Immature natural killer cell (primary cell): ENCODE data around the gene AFAP1L1. TPM values are rescaled to one million over a fixed set of nuclear protein-coding genes. Genes with fewer than 3 reads are reported as not detected.

Source experiments
- DNase-seq, 3 donors: peaks; one replicate each; pipeline ENCODE4 v3.0.0; 2022; ENCODE audit warnings: mixed read lengths in 1 of 3
- H3K27ac Mint-ChIP-seq, 6 donors: one replicate each; pipeline ENCODE4 v1.8.0; 2020; ENCODE audit warnings: mixed read lengths in 6 of 6, mild to moderate bottlenecking in 5 of 6, inconsistent platforms in 4 of 6, moderate library complexity in 3 of 6
- H3K27me3 Mint-ChIP-seq, 3 donors: one replicate each; pipeline ENCODE4 v1.8.0; 2020 to 2021; ENCODE audit warnings: low read depth in 3 of 3, mild to moderate bottlenecking in 3 of 3, mixed read lengths in 3 of 3, moderate library complexity in 3 of 3, inconsistent platforms in 1 of 3
- H3K36me3 Mint-ChIP-seq, 3 donors: one replicate each; pipeline ENCODE4 v1.8.0; 2020; ENCODE audit warnings: mixed read lengths in 3 of 3, inconsistent platforms in 2 of 3, mild to moderate bottlenecking in 2 of 3
- H3K4me1 Mint-ChIP-seq, 2 donors: one replicate each; pipeline ENCODE4 v1.8.0; 2020; ENCODE audit warnings: inconsistent platforms in 2 of 2, mild to moderate bottlenecking in 2 of 2, mixed read lengths in 2 of 2, moderate library complexity in 1 of 2
- H3K4me3 Mint-ChIP-seq, 5 donors: one replicate each; pipeline ENCODE4 v1.8.0; 2020; ENCODE audit warnings: mild to moderate bottlenecking in 5 of 5, mixed read lengths in 5 of 5, inconsistent platforms in 3 of 5, moderate library complexity in 3 of 5
- H3K9me3 Mint-ChIP-seq, 6 donors: one replicate each; pipeline ENCODE4 v1.8.0; 2020; ENCODE audit warnings: mild to moderate bottlenecking in 6 of 6, mixed read lengths in 6 of 6, inconsistent platforms in 4 of 6, moderate library complexity in 3 of 6
- polyA plus RNA-seq, 3 donors: library from polyadenylated mRNA; unstranded; fragments of 300-500 nt; fragmentation: Illumina TruSeq; gene quantifications; one replicate each; pipeline ENCODE4 v1.2.3, GENCODE V29; 2021

Gene AFAP1L1
- polyA plus RNA-seq, 3 donors from 2014 or later, result 0.28 to 0.83 TPM; not detected in 1

DNA sequence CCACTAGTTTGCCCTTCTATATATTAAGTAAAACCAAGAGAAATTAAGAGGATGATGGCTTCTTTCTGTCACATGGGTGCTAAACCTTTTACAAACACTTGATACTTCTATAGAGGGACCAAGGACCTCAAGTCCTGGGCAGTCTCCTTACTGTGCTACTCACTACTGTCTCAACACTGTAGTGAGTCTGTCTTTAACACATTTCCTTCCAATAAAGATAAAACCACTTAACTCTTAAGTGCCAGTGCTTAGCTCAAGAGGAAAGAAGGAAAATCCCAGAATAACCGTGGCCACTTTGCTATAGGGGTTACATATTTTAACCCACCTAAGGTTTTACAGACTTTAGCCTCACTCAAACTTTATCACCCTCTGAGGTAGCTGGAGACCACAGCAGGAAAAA is 69.3 kb downstream of the AFAP1L1 start:
- peaks cover 0 to 4% (median 0%) of the 10 kb centered on the region in 3 donors for H3K36me3 Mint-ChIP-seq
- no peaks in the 10 kb centered on the region for H3K9me3 Mint-ChIP-seq
- H3K4me1 Mint-ChIP-seq, result peaks cover 21% of the 10 kb centered on the region in 2 donors
- no peak overlapping the region for H3K4me3 Mint-ChIP-seq
- no peak for DNase-seq
- peaks cover 2 to 9% (median 3%) of the 10 kb centered on the region in 3 donors for H3K27me3 Mint-ChIP-seq
- no peak overlapping the region for H3K27ac Mint-ChIP-seq

DNA sequence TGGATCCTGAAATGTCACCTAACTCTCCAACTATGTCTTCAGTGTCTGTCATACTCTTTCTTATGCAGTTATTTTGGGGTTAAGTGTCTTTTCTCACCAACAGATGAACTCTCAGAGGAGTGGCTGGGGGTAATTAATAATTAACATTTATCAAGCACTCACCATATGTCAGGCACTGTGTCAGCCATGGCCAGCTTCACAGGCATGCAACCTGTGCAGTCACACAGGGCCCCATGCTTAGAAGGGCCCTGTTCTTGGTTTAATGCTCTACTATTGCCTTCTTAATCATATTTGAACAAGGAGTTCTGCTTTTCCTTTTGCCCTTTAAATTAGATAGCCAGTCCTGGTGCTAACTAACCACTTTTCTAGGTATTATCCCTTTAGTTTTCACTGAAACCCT is 70.2 kb downstream of the AFAP1L1 start:
- Mint-ChIP-seq H3K9me3 (no peaks in the 10 kb centered on the region), H3K4me1 (peaks cover 28% of the 10 kb centered on the region in 2 donors), H3K27ac (peak overlapping the region in 1 of 6 donors; percentile 14), H3K36me3 (peaks cover 0 to 4% (median 0%) of the 10 kb centered on the region in 3 donors), H3K4me3 (no peak overlapping the region), H3K27me3 (peaks cover 2 to 9% (median 3%) of the 10 kb centered on the region in 3 donors)
- DNase-seq, result no peak

DNA sequence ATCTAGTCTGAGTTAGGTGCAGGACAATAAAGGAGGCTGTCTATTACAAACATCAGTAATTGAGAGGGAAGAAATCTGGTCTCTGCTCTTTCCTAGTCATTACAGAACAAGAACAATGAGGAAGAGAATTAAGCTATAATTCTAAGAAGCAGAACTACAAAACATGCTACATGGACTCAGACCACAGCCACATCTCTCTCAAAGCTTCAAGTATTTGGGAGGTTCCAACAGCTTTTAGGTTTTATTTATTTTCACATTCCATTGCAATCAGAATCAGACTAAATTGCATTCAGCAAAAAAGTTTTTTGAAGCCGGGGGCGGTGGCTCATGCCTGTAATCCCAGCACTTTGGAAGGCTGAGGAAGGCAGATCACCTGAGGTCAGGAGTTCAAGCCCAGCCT is 72.5 kb downstream of the AFAP1L1 start:
- H3K4me3 Mint-ChIP-seq, result peak overlapping the region; percentile 7 to 40 (median 26)
- no peaks in the 10 kb centered on the region for H3K9me3 Mint-ChIP-seq
- peaks cover 43 to 48% of the 10 kb centered on the region in 2 donors for H3K4me1 Mint-ChIP-seq
- peaks cover 6 to 7% (median 6%) of the 10 kb centered on the region in 3 donors for H3K36me3 Mint-ChIP-seq
- no peak for DNase-seq
- H3K27me3 Mint-ChIP-seq, result peaks cover 2 to 13% (median 3%) of the 10 kb centered on the region in 3 donors
- H3K27ac Mint-ChIP-seq, result peak overlapping the region in 5 of 6 donors; percentile 18 to 93 (median 77)

DNA sequence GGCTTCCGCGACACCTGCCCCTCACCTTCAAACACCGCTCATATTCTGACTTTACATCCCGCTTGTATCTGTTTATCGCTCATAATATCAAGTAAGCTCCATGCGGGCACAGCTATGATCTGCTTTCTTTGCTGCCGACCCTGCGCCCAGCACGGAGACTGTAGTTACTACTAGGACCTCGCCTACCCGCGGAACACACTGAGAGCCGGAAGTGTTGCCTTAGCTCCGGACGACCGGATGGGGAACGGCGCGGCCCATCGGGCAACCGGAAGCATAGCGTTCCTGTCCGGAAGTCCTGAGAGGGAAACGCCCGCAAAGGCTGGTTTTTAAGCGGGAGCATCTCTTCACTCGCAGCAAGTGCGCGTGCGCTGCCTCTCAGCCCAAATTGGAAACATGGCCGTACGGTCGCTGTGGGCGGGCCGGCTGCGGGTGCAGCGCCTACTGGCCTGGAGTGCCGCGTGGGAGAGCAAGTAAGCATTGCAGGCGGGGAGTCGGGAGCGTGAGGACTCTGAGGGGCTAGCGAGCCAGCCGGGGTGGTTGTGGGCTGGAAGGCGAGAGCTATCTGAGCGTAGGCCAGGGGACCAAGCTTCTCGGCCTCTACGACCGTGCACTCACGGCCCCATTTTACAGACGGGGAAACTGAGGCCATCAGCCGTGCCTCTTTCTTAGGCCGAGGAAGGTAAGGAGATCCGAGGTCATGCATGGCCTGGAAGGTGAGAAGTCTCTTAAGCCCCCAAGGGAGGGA is 73.7 kb downstream of the AFAP1L1 start, which contains the start of gene GRPEL2:
Gene GRPEL2 (plus strand): TSS at position 353 of the 745 bp plus-strand sequence. CDS start 41 bp downstream, at position 394.
- peak; percentile 79 to 84 (median 79) for DNase-seq

DNA sequence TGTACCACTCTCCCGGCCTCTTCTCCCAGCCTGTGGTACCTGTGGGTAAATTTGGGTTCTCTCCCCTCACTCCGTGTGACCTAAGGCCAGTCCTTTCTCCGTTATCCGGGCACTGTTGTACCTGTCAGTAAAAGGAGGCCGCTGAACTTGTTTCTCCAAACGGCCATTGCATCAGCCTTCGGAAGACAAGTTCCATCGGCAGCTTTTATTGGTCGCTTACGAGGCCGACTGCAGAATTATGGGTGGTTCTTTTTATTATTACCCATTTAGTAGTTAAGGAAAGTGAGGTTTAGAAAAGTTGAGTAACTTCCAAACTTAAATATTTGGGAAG is 74.2 kb downstream of the AFAP1L1 start:
- H3K36me3 Mint-ChIP-seq, result peaks cover 16 to 23% (median 19%) of the 10 kb centered on the region in 3 donors
- H3K9me3 Mint-ChIP-seq, result no peaks in the 10 kb centered on the region
- peaks cover 43 to 60% of the 10 kb centered on the region in 2 donors for H3K4me1 Mint-ChIP-seq
- H3K27me3 Mint-ChIP-seq, result peaks cover 2 to 13% (median 3%) of the 10 kb centered on the region in 3 donors
- peak overlapping the region; percentile 86 to 94 (median 92) for H3K4me3 Mint-ChIP-seq
- DNase-seq, result no peak
- H3K27ac Mint-ChIP-seq, result peak overlapping the region; percentile 85 to 93 (median 92)

More for the DNA sequence above, 73.7 kb downstream of the AFAP1L1 start, which contains the start of gene GRPEL2:
- peak within 1 kb of the TSS; percentile 86 to 94 (median 92) for H3K4me3 Mint-ChIP-seq
- peaks cover 43 to 58% of the 10 kb centered on the region in 2 donors for H3K4me1 Mint-ChIP-seq
- H3K9me3 Mint-ChIP-seq, result no peaks in the 10 kb centered on the region
- H3K27me3 Mint-ChIP-seq, result peaks cover 2 to 13% (median 3%) of the 10 kb centered on the region in 3 donors
- H3K27ac Mint-ChIP-seq, result peak within 1 kb of the TSS; percentile 85 to 93 (median 92)
- peaks cover 14 to 17% (median 15%) of the 10 kb centered on the region in 3 donors for H3K36me3 Mint-ChIP-seq

DNA sequence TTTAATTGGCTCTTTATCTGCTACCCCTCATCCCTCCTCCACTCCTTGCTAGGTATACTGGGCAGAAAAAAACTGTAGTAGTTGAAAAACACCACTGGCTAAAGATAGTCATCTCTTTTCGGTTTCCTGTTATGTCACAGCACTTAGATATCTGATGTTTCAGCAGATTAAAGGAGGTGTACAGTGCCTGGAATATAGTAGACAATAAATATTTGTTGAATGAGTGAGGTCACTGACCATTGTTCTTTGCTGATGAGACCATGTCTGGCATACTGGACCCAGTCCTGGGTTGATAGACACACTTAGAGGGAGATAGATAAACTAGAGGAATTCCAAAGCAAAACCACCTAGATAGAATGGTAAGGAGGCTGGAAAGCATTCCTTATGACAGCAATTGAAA is 76.9 kb downstream of the AFAP1L1 start:
- peaks cover 2 to 13% (median 3%) of the 10 kb centered on the region in 3 donors for H3K27me3 Mint-ChIP-seq
- no peak for DNase-seq
- peak overlapping the region in 1 of 5 donors; percentile 55 for H3K4me3 Mint-ChIP-seq
- H3K9me3 Mint-ChIP-seq, result no peaks in the 10 kb centered on the region
- H3K4me1 Mint-ChIP-seq, result peaks cover 43 to 60% of the 10 kb centered on the region in 2 donors
- H3K36me3 Mint-ChIP-seq, result peaks cover 27 to 40% (median 28%) of the 10 kb centered on the region in 3 donors
- H3K27ac Mint-ChIP-seq, result peak overlapping the region in 2 of 6 donors; percentile 13 to 38

DNA sequence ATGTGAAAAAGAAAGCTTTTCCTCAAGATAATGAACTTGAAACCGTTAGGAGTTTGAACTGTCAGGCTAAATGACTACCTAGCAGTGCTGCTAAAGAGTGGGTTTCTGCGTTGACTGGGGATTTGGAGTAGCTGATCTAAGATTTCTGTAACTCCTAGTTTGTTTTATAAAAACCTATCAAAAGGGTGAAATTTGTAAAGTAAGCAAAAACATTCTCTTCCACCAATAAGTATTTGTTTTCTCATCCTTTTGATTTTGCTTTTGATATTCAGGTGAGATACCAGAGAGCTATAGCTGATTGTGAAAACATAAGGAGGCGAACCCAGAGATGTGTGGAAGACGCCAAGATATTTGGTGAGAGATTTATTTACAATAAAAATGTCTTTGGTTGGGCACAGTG is 77.7 kb downstream of the AFAP1L1 start:
- Mint-ChIP-seq H3K27ac (no peak overlapping the region), H3K27me3 (peaks cover 2 to 9% (median 3%) of the 10 kb centered on the region in 3 donors), H3K4me1 (peaks cover 38 to 58% of the 10 kb centered on the region in 2 donors), H3K4me3 (no peak overlapping the region), H3K36me3 (peaks cover 27 to 42% (median 31%) of the 10 kb centered on the region in 3 donors), H3K9me3 (no peaks in the 10 kb centered on the region)
- no peak for DNase-seq

DNA sequence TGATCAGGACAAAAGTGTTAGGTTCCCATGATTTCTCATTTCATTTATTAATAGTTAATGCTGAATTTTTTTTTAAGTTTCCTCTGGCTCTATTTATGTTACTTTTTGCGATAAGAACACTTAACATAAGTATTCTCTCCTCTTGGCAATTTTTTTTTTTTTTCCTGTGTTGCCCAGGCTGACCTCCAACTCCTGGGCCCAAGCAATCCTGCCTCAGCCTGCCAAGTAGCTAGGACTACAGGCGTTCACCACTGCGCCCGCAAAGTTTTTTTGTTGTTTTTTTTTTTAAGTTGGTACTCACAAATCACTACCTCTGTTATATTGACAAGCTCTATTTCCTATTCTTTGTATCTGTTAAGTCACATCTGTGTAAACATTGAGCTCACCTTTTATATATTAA is 80.5 kb downstream of the AFAP1L1 start:
- Mint-ChIP-seq H3K9me3 (no peaks in the 10 kb centered on the region), H3K4me1 (peaks cover 18 to 53% of the 10 kb centered on the region in 2 donors), H3K27me3 (peaks cover 0 to 2% (median 0%) of the 10 kb centered on the region in 3 donors), H3K27ac (peak overlapping the region in 1 of 6 donors; percentile 36), H3K36me3 (peaks cover 32 to 47% (median 37%) of the 10 kb centered on the region in 3 donors), H3K4me3 (no peak overlapping the region)
- no peak for DNase-seq

DNA sequence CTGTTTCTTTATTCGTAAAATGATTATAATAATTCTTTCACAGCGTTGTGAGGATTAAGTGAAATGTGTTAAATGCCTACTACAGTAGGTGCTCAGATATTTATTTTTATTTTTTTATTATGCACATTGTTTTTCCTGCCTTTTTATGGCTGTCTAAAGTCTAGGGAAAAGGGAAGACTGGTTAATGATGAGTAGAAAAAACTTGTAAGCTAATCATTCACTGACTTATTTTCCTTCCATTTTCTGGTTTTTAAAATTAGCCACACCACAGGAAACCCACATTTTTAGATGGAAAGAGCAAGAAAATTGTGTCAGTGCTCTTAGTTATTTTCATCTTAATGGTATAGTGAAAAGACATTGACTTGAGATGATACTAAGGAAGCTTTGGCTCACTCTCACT is 82.3 kb downstream of the AFAP1L1 start:
- Mint-ChIP-seq H3K27me3 (peaks cover 0 to 7% (median 0%) of the 10 kb centered on the region in 3 donors), H3K36me3 (peaks cover 27 to 41% (median 30%) of the 10 kb centered on the region in 3 donors), H3K27ac (peak overlapping the region in 1 of 6 donors; percentile 23), H3K9me3 (no peaks in the 10 kb centered on the region), H3K4me3 (no peak overlapping the region), H3K4me1 (peaks cover 18 to 50% of the 10 kb centered on the region in 2 donors)
- no peak for DNase-seq

DNA sequence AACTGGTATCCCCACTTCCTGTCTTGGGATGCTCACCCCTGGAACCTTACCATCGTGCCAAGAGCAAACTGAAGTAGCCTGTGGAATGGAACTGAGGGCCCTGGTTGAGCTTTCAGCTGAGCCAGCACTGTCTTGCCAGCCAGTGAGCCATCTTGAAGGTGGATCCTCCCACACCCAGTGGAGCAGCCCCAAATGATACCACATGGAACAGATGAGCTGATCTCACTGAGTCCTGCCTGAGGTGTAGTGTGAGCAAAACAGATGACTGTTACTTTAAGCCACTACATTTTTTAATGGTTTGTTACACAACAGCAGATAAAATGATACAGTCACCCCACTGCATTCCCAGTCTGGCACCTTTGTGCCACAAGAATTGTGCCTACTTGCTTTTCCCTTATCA is 84.0 kb downstream of the AFAP1L1 start:
- H3K4me1 Mint-ChIP-seq, result peaks cover 26 to 50% of the 10 kb centered on the region in 2 donors
- peaks cover 14 to 26% (median 21%) of the 10 kb centered on the region in 3 donors for H3K36me3 Mint-ChIP-seq

DNA sequence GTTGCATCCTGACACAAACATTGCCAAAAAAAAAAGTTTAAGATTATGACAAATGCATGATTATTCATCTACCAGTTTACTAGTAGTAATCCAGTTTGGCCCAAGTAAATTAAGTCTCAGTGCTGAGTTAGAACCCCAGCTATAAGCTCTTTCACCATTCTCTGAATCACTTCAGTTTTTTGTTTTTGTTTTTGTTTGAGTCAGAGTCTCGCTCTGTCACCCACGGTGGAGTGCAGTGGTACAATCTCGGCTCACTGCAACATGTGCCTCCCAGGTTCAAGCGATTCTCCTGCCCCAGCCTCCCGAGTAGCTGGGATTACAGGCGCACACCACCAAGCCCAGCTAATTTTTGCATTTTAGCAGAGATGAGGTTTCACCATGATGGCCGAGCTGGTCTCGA is 84.7 kb downstream of the AFAP1L1 start:
- H3K36me3 Mint-ChIP-seq, result peaks cover 13 to 22% (median 19%) of the 10 kb centered on the region in 3 donors
- H3K4me3 Mint-ChIP-seq, result no peak overlapping the region
- H3K4me1 Mint-ChIP-seq, result peaks cover 26 to 50% of the 10 kb centered on the region in 2 donors
- H3K27me3 Mint-ChIP-seq, result peaks cover 0 to 7% (median 2%) of the 10 kb centered on the region in 3 donors
- DNase-seq, result no peak
- peak overlapping the region in 2 of 6 donors; percentile 21 to 30 for H3K27ac Mint-ChIP-seq
- H3K9me3 Mint-ChIP-seq, result no peaks in the 10 kb centered on the region

More for the DNA sequence above, 84.0 kb downstream of the AFAP1L1 start:
- H3K27me3 Mint-ChIP-seq, result peaks cover 0 to 7% (median 2%) of the 10 kb centered on the region in 3 donors
- no peak overlapping the region for H3K4me3 Mint-ChIP-seq
- no peak for DNase-seq
- H3K27ac Mint-ChIP-seq, result peak overlapping the region in 2 of 6 donors; percentile 21 to 29
- H3K9me3 Mint-ChIP-seq, result no peaks in the 10 kb centered on the region

DNA sequence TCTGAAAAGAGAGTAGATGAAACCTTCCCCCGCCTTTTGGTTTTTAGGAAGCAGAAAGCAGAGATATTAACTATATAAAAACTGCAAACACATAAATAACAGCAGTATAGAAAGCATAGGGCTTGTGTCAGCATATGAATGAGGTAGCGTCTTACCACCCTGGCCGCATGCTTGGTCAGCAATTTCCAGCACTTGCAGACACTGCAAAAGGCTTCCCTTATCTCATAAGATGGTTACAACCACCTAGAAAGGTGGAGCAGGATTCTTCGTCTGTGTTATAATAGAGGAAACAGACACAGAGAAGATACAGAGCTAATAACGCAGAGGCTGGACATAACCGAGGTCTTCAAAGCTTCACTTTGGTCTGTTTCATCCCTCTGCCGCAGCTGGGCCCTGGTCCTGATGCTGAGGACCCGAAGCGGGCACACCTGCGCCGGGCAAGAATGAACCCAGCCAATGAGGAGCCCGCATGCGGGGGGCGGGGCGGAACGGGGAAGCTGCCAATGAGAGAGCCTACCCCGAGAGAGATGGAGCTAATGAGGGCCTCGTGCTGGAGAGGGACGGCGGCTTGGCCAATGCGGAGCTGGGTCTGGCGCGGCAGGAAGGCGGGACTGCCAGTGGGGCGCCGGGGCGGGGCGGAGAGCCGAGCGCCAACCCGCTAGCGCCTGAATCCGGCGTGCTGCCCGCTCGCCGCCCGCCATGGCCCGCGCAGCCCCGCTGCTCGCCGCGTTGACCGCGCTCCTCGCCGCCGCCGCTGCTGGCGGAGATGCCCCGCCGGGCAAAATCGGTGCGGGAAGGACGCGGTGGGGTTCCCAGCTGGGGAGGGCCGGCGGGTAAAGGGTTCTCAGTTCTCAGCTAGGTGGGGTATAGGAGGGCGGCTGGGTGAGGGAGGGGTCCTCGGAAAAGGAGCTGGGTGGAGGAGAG is 86.0 kb downstream of the AFAP1L1 start, which contains the start of gene PCYOX1L:
Gene PCYOX1L (plus strand): TSS at position 677 of the 924 bp plus-strand sequence. CDS start 23 bp downstream, at position 700.
- Mint-ChIP-seq H3K27me3 (peaks cover 0 to 7% (median 2%) of the 10 kb centered on the region in 3 donors), H3K9me3 (no peaks in the 10 kb centered on the region), H3K36me3 (peaks cover 7 to 12% (median 10%) of the 10 kb centered on the region in 3 donors), H3K4me3 (peak within 1 kb of the TSS; percentile 88 to 94 (median 89)), H3K27ac (peak within 1 kb of the TSS; percentile 76 to 89 (median 86)), H3K4me1 (peaks cover 26 to 50% of the 10 kb centered on the region in 2 donors)
- peak; percentile 89 to 96 (median 95) for DNase-seq

DNA sequence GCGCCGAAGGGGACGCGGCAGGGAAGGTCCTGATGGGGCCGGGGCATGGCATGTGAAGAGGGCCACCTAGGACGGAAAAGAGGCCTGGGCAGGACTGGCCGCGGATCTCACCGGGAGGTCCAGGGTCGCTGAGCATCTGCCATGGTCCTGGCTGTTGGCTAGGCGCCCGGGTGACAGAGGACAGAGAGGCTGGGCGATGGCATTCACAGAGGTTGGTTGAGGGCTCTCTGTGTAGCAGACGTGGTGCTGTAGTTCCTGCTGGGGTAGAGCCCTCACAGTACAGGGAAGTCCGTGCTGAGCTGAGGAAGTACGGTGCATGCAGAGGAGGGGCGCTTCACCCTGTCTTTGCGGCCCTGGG is 86.6 kb downstream of the AFAP1L1 start:
- Mint-ChIP-seq H3K27me3 (peaks cover 0 to 7% (median 2%) of the 10 kb centered on the region in 3 donors), H3K36me3 (peaks cover 5 to 10% (median 9%) of the 10 kb centered on the region in 3 donors), H3K27ac (peak overlapping the region; percentile 76 to 89 (median 84)), H3K4me1 (peaks cover 26 to 50% of the 10 kb centered on the region in 2 donors), H3K4me3 (peak overlapping the region; percentile 88 to 94 (median 89)), H3K9me3 (no peaks in the 10 kb centered on the region)
- peak in 1 of 3 donors; percentile 25 for DNase-seq
